Peyer's patch (tissue), 4 donors: Measurements from ENCODE around the gene REXO1.

Experiments
- CTCF ChIP-seq, 6 experiments: fragments of 450-650 bp in 4 of 6; fragments of 200-600 bp in 2 of 6; sonication (generic) in 1 of 6; IDR thresholded peaks; one replicate each; pipeline ENCODE4 v1.5.1; 2017 to 2019; ENCODE audit warnings: antibody characterized with exemption in 6 of 6, mild to moderate bottlenecking in 3 of 6, moderate library complexity in 1 of 6
- POLR2A ChIP-seq, 2 donors: fragments of 450-650 bp; IDR thresholded peaks; one replicate each; pipeline ENCODE4 v1.5.1; 2017; ENCODE audit warnings: antibody characterized with exemption in 2 of 2, mild to moderate bottlenecking in 2 of 2, moderate library complexity in 2 of 2

DNA sequence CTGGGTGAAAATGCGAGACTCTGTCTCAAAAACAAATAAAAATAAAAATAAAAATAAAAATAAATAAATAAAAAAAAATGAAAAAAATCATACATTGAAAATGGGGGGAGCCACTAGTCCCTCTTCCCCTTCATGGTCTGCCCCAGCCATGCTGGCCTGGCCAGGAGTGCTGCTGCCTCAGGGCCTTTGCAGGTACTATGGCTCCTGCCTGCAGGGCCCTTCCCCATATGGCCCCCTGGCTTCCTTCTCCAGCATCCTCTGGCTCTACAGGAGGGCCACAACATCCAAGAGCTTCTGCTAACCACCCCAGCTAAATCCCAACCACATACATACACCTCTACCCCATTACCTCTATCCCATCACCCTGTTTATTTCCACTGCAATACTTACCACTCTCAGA lies 41.6 kb upstream of the REXO1 start:
- TF ChIP-seq CTCF (IDR thresholded peaks at IDR 0.05) (no peak), POLR2A (IDR thresholded peaks at IDR 0.05) (no peak)
